Astrocyte (in vitro differentiated cells and primary cell): Measurements from ENCODE around the gene MRPL19. TPM values are rescaled to one million over a fixed set of nuclear protein-coding genes. Genes with fewer than 3 reads are reported as not detected.

Source experiments
- DNase-seq: peaks from one replicate; pipeline ENCODE4 v3.0.0-alpha.2; 2010; ENCODE audit warnings: low read depth
- FAIRE-seq: peaks from 2 replicates; lab custom pipeline; 2011; peaks lifted over from hg19 to GRCh38; lab: Jason Lieb, UNC
- H2AFZ ChIP-seq: 2 replicates; pipeline ENCODE4 v1.6.0; 2012; ENCODE audit warnings: low read depth, low read length, inconsistent platforms
- H3K27ac ChIP-seq: 2 replicates; pipeline ENCODE4 v1.5.1; 2011; ENCODE audit warnings: low read depth, low read length, inconsistent platforms
- H3K27me3 ChIP-seq: 2 replicates; pipeline ENCODE4 v1.6.0; 2011; ENCODE audit warnings: low read length, inconsistent platforms; ENCODE audit not compliant: insufficient read depth
- H3K36me3 ChIP-seq: 2 replicates; pipeline ENCODE4 v1.5.1; 2011; ENCODE audit warnings: low read length, inconsistent platforms; ENCODE audit not compliant: insufficient read depth
- H3K4me1 ChIP-seq: 2 replicates; pipeline ENCODE4 v1.5.1; 2011; ENCODE audit warnings: low read length, inconsistent platforms; ENCODE audit not compliant: insufficient read depth
- H3K4me2 ChIP-seq: 2 replicates; pipeline ENCODE4 v1.6.0; 2012; ENCODE audit warnings: low read length, inconsistent platforms
- H3K4me3 ChIP-seq: 2 replicates; pipeline ENCODE4 v1.5.1; 2011; ENCODE audit warnings: low read depth, mild to moderate bottlenecking, low read length, inconsistent platforms; ENCODE audit not compliant: insufficient read depth
- H3K79me2 ChIP-seq: 2 replicates; pipeline ENCODE4 v1.6.0; 2012; ENCODE audit warnings: mild to moderate bottlenecking, low read length, inconsistent platforms; ENCODE audit not compliant: insufficient read depth
- H3K9ac ChIP-seq: 2 replicates; pipeline ENCODE4 v1.6.0; 2012; ENCODE audit warnings: mild to moderate bottlenecking, low read length, inconsistent platforms
- H3K9me3 ChIP-seq: 2 replicates; pipeline ENCODE4 v1.5.1; 2012; ENCODE audit warnings: low read depth, mild to moderate bottlenecking, low read length, inconsistent platforms; ENCODE audit not compliant: insufficient read depth
- H4K20me1 ChIP-seq: 2 replicates; pipeline ENCODE4 v1.6.0; 2012; ENCODE audit warnings: low read length, inconsistent platforms; ENCODE audit not compliant: insufficient read depth
- H3K27ac Mint-ChIP-seq: one replicate; pipeline ENCODE4 v1.8.0; 2021; ENCODE audit warnings: mild to moderate bottlenecking, mixed read lengths; ENCODE audit not compliant: unreplicated experiment
- H3K27me3 Mint-ChIP-seq: one replicate; pipeline ENCODE4 v1.8.0; 2021; ENCODE audit warnings: low read depth, mixed read lengths; ENCODE audit not compliant: unreplicated experiment
- H3K36me3 Mint-ChIP-seq: one replicate; pipeline ENCODE4 v1.8.0; 2021; ENCODE audit warnings: low read depth, mixed read lengths; ENCODE audit not compliant: unreplicated experiment
- H3K4me1 Mint-ChIP-seq: one replicate; pipeline ENCODE4 v1.8.0; 2021; ENCODE audit warnings: low read depth, mixed read lengths; ENCODE audit not compliant: unreplicated experiment
- H3K4me3 Mint-ChIP-seq: one replicate; pipeline ENCODE4 v1.8.0; 2021; ENCODE audit warnings: mild to moderate bottlenecking, moderate library complexity, mixed read lengths; ENCODE audit not compliant: unreplicated experiment
- H3K9me3 Mint-ChIP-seq: one replicate; pipeline ENCODE4 v1.8.0; 2021; ENCODE audit warnings: mild to moderate bottlenecking, mixed read lengths; ENCODE audit not compliant: unreplicated experiment
- EZH2 ChIP-seq: IDR thresholded peaks from 2 replicates; pipeline ENCODE4 v1.6.1; 2012; ENCODE audit warnings: mild to moderate bottlenecking, low read length, inconsistent platforms; ENCODE audit not compliant: insufficient read depth
- total RNA-seq: library from RNA; stranded (reverse); gene quantifications from 2 replicates; pipeline ENCODE4 v1.2.1, GENCODE V29; 2021
- TF ChIP-seq, protein P1 (sequence below): IDR thresholded peaks from 2 replicates; pipeline ENCODE4 v1.5.1; 2011; ENCODE audit warnings: low read depth, mild to moderate bottlenecking, inconsistent platforms, low read length, moderate library complexity; ENCODE audit not compliant: insufficient read depth

MRPL19 gene
- total RNA-seq, 1 donor from 2014 or later: 58.8 TPM

DNA sequence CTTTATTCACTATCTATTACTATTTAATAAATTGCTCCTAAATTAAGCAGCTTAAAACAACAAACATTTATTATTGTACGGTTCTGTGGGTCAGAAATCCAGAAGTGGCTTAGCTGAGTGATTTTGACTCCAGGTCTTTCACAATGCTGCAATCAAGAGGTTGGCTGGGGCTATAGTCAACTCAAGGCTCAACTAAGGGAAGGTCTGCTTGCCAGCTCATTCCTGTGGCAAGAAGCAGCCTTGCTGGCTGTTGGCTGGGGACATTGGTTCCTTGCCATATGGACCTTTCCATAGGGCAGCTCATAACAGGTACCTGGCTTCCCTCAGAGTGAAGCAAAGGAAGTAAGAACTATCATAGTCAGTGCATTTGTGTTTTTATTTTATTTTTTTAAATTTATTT, 5.0 kb upstream of the MRPL19 start:
- FAIRE-seq: no peak
- TF ChIP-seq, protein P1, sequence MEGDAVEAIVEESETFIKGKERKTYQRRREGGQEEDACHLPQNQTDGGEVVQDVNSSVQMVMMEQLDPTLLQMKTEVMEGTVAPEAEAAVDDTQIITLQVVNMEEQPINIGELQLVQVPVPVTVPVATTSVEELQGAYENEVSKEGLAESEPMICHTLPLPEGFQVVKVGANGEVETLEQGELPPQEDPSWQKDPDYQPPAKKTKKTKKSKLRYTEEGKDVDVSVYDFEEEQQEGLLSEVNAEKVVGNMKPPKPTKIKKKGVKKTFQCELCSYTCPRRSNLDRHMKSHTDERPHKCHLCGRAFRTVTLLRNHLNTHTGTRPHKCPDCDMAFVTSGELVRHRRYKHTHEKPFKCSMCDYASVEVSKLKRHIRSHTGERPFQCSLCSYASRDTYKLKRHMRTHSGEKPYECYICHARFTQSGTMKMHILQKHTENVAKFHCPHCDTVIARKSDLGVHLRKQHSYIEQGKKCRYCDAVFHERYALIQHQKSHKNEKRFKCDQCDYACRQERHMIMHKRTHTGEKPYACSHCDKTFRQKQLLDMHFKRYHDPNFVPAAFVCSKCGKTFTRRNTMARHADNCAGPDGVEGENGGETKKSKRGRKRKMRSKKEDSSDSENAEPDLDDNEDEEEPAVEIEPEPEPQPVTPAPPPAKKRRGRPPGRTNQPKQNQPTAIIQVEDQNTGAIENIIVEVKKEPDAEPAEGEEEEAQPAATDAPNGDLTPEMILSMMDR: no peak
- no peak for TF ChIP-seq EZH2
- H3K4me3 Mint-ChIP-seq: no peak overlapping the region
- no peak overlapping the region for H3K27ac Mint-ChIP-seq
- no peaks in the 10 kb centered on the region for H3K9me3 ChIP-seq
- H3K4me2 ChIP-seq: no peak overlapping the region
- H3K4me1 Mint-ChIP-seq: peaks cover 3% of the 10 kb centered on the region
- no peak for DNase-seq
- H3K9ac ChIP-seq: no peak overlapping the region
- H3K79me2 ChIP-seq: peaks cover under 1% of the 10 kb centered on the region
- H4K20me1 ChIP-seq: no peaks in the 10 kb centered on the region
- H3K36me3 ChIP-seq: no peaks in the 10 kb centered on the region
- H3K36me3 Mint-ChIP-seq: no peaks in the 10 kb centered on the region
- H3K27ac ChIP-seq: no peak overlapping the region
- H2AFZ ChIP-seq: peak overlapping the region; percentile 19
- H3K9me3 Mint-ChIP-seq: no peaks in the 10 kb centered on the region
- peaks cover 11% of the 10 kb centered on the region for H3K27me3 ChIP-seq
- peaks cover 11% of the 10 kb centered on the region for H3K4me1 ChIP-seq
- peaks cover 11% of the 10 kb centered on the region for H3K27me3 Mint-ChIP-seq
- H3K4me3 ChIP-seq: no peak overlapping the region

DNA sequence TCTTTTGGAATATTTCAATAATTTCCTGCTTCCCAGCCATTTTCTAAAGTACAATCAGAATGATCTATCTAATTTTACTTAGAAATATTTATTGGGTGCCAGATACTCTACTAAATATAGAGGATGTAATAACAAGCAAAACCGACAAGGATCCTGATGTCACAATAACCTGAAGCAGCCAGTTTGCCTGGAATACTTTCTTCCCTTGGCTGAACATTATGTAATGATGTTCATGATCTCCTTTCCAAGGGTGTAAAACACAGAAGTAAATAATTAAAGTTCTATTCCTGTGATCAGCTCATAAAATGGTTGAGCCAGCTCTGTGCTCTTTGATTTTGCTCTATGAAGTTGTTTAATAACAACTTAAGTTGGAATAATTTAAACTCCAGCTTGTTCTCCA, 2.6 kb upstream of the MRPL19 start:
- Mint-ChIP-seq H3K4me1 (peaks cover 2% of the 10 kb centered on the region), H3K9me3 (no peaks in the 10 kb centered on the region), H3K27ac (no peak overlapping the region), H3K4me3 (no peak overlapping the region), H3K36me3 (peaks cover 2% of the 10 kb centered on the region), H3K27me3 (peaks cover 2% of the 10 kb centered on the region)
- Histone ChIP-seq H3K9me3 (no peaks in the 10 kb centered on the region), H3K79me2 (peaks cover 20% of the 10 kb centered on the region), H3K27ac (no peak overlapping the region), H3K4me2 (no peak overlapping the region), H3K9ac (no peak overlapping the region), H3K4me1 (peaks cover 11% of the 10 kb centered on the region), H3K27me3 (peaks cover under 1% of the 10 kb centered on the region), H3K4me3 (no peak overlapping the region), H4K20me1 (no peaks in the 10 kb centered on the region), H2AFZ (no peak overlapping the region), H3K36me3 (peaks cover under 1% of the 10 kb centered on the region)
- DNase-seq (no peak), FAIRE-seq (no peak)
- TF ChIP-seq EZH2: no peak
- TF ChIP-seq, protein P1: no peak

DNA sequence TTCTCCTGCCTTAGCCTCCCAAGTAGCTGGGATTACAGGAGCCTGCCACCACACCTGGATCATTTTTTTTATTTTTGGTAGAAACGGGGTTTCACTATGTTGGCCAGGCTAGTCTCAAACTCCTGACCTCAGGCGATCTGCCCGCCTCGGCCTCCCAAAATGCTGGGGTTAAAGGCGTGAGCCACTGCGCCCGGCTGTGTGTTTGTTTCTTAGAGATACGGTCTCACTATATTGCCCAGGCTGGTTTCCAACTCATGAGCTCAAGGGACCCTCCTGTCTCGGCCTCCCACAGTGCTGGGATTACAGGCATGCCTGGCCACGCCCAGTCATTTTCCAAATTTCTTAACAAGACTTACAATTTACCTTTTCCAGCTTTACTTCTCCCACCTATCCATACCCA, 940 bp upstream of the MRPL19 start:
- peaks cover 9% of the 10 kb centered on the region for H3K36me3 ChIP-seq
- no peak overlapping the region for H3K27ac ChIP-seq
- Mint-ChIP-seq H3K27ac (no peak overlapping the region), H3K4me1 (peaks cover 2% of the 10 kb centered on the region), H3K4me3 (peak overlapping the region; percentile 5), H3K36me3 (peaks cover 4% of the 10 kb centered on the region), H3K27me3 (no peaks in the 10 kb centered on the region), H3K9me3 (no peaks in the 10 kb centered on the region)
- TF ChIP-seq EZH2: no peak
- TF ChIP-seq, protein P1: no peak
- H3K9me3 ChIP-seq: no peaks in the 10 kb centered on the region
- peak overlapping the region; percentile 96 for H3K4me2 ChIP-seq
- H3K27me3 ChIP-seq: no peaks in the 10 kb centered on the region
- H3K79me2 ChIP-seq: peaks cover 27% of the 10 kb centered on the region
- no peak for DNase-seq
- peaks cover 4% of the 10 kb centered on the region for H4K20me1 ChIP-seq
- H3K4me1 ChIP-seq: peaks cover 10% of the 10 kb centered on the region
- H3K4me3 ChIP-seq: no peak overlapping the region
- FAIRE-seq: no peak
- H3K9ac ChIP-seq: no peak overlapping the region
- peak overlapping the region; percentile 97 for H2AFZ ChIP-seq
